Suprapubic skin (tissue), 4 donors: ENCODE measurements around the gene MFSD11. TPM values are rescaled to one million over a fixed set of nuclear protein-coding genes. Genes with fewer than 3 reads are reported as not detected.
"Not testable (repeated sequence)": the region's sequence is repeated elsewhere in the genome, so short reads cannot be mapped to it uniquely, and the experiment has no call there.

ENCODE experiments used
- DNase-seq, 2 donors: peaks; one replicate each; pipeline ENCODE4 v3.0.0-alpha.2; 2019; ENCODE audit warnings: low spot score in 2 of 2
- H3K27ac ChIP-seq: fragments of 200-600 bp; sonication (generic); one replicate; pipeline ENCODE4 v1.5.1; 2019
- H3K27me3 ChIP-seq: fragments of 200-600 bp; sonication (generic); one replicate; pipeline ENCODE4 v1.5.1; 2019
- H3K36me3 ChIP-seq: fragments of 200-600 bp; sonication (generic); one replicate; pipeline ENCODE4 v1.5.1; 2019
- H3K4me1 ChIP-seq: fragments of 200-600 bp; sonication (generic); one replicate; pipeline ENCODE4 v1.5.1; 2019
- H3K4me3 ChIP-seq: fragments of 200-600 bp; sonication (generic); one replicate; pipeline ENCODE4 v1.5.1; 2019; ENCODE audit warnings: mild to moderate bottlenecking
- H3K9me3 ChIP-seq: fragments of 200-600 bp; sonication (generic); one replicate; pipeline ENCODE4 v1.5.1; 2019
- EP300 ChIP-seq: sonication (generic); formaldehyde crosslinking; IDR thresholded peaks from one replicate; pipeline ENCODE4 v1.6.1; 2017; ENCODE audit warnings: antibody characterized with exemption
- POLR2A ChIP-seq, 2 donors: fragments of 450-650 bp; IDR thresholded peaks; one replicate each; pipeline ENCODE4 v1.6.1; 2017; ENCODE audit warnings: antibody characterized with exemption in 2 of 2, mild to moderate bottlenecking in 2 of 2, moderate library complexity in 2 of 2
- POLR2AphosphoS5 ChIP-seq, 3 donors: sonication (generic); formaldehyde crosslinking; IDR thresholded peaks; one replicate each; pipeline ENCODE4 v1.6.1; 2017; ENCODE audit warnings: antibody characterized with exemption in 3 of 3
- WGBS: methylation state at CpG from one replicate; pipeline ENCODE4 v1.1.5; 2018; 5-methylcytosine and 5-hydroxymethylcytosine counted together
- total RNA-seq, 4 donors: library from RNA; depleted of rRNA; stranded (reverse); fragments of >200 nt; gene quantifications; one replicate each; pipeline ENCODE4 v1.1.0, GENCODE V29; 2016
- TF ChIP-seq, protein P1 (sequence below), 2 donors: fragments of 200-600 bp in 1 of 2; fragments of 450-650 bp in 1 of 2; sonication (generic) in 1 of 2; IDR thresholded peaks; one replicate each; pipeline ENCODE4 v1.5.1; 2016 to 2019; ENCODE audit warnings: antibody characterized with exemption in 2 of 2, mild to moderate bottlenecking in 1 of 2, moderate library complexity in 1 of 2

MFSD11 gene
- total RNA-seq, 4 donors from 2014 or later, result 31.5 to 78.8 (median 37.2) TPM

DNA sequence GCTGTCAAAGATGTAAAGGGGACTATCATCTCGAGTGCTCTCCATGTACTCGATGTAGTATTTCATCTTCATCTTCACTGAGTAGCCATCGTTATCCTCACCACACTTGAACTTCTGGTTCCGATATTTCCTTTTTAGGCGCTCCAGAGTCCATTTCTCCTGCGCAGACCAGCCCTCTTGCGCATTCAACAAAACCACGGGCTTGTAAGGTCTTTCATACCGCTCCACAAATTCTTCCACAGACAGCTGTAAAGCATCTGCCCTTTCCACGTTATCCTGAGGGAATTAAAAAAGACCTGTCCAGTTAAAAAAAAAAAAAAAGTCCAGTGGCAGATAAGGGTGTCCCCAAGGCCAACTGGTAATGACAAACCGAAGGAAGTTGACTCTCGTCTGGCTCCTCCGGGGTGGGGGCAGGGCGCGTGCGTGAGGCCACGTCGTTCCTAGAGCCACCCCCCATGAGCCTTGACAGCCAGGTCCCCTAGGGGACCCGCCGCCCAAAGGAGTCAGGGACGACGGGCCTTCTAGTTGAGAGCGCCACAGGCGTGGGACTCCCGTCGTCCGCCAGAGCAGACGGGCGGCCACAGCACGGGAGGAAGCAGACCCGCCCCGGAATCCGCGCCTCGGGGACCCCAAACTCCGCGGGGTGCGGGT, 12.2 kb upstream of the MFSD11 start:
- Histone ChIP-seq H3K27me3 (no peaks in the 10 kb centered on the region), H3K9me3 (no peaks in the 10 kb centered on the region), H3K4me1 (peaks cover 49% of the 10 kb centered on the region), H3K36me3 (peaks cover 40% of the 10 kb centered on the region), H3K27ac (peak overlapping the region; percentile 97), H3K4me3 (peak overlapping the region; percentile 83)
- TF ChIP-seq POLR2AphosphoS5 (IDR thresholded peaks at IDR 0.05) (no peak), EP300 (no peak), POLR2A (IDR thresholded peaks at IDR 0.05) (no peak)
- TF ChIP-seq, protein P1, sequence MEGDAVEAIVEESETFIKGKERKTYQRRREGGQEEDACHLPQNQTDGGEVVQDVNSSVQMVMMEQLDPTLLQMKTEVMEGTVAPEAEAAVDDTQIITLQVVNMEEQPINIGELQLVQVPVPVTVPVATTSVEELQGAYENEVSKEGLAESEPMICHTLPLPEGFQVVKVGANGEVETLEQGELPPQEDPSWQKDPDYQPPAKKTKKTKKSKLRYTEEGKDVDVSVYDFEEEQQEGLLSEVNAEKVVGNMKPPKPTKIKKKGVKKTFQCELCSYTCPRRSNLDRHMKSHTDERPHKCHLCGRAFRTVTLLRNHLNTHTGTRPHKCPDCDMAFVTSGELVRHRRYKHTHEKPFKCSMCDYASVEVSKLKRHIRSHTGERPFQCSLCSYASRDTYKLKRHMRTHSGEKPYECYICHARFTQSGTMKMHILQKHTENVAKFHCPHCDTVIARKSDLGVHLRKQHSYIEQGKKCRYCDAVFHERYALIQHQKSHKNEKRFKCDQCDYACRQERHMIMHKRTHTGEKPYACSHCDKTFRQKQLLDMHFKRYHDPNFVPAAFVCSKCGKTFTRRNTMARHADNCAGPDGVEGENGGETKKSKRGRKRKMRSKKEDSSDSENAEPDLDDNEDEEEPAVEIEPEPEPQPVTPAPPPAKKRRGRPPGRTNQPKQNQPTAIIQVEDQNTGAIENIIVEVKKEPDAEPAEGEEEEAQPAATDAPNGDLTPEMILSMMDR (IDR thresholded peaks at IDR 0.05), result no peak
- DNase-seq, result peak; percentile 81 to 87
- 3% methylated on average over 32 of the region's 38 CpGs for WGBS

DNA sequence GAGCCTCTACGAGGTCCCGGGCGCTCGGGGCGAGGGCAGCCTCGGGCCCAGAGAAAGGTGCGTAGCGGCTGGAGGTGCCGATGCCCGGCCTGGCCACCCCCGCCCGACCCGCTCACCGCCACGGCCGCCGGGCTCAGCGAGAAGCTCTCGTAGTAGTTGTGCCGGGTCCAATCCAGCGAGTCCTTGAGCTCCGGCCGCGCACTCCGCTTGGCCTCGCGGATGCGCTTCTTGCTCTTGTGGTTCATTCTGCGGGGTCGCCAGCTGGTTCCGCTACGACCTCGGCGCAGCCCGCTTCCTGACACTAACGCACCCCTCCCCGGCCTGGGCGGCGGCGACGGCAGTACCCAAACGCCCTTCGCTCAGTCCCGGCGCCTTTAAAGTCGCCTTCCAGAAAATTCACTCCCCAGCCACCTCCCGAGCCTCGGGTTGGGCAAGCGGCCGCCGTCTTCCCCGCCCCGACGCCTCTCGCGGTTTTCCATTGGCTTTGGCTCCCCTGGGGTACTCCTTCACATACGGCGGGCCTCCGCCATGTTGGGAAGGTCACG, 11.6 kb upstream of the MFSD11 start, which contains the start of gene JMJD6:
Gene JMJD6, minus strand, starts transcription at position 376 of the 545 bp plus-strand sequence. Its CDS starts 131 bp downstream, at position 245.
- under 1% methylated on average over 33 of the region's 60 CpGs for WGBS
- DNase-seq, result peak; percentile 97 to 98
- Histone ChIP-seq H3K4me3 (peak within 1 kb of the TSS; percentile 83), H3K9me3 (no peaks in the 10 kb centered on the region), H3K36me3 (peaks cover 37% of the 10 kb centered on the region), H3K27me3 (no peaks in the 10 kb centered on the region), H3K27ac (peak within 1 kb of the TSS; percentile 97), H3K4me1 (peaks cover 54% of the 10 kb centered on the region)
- peak; percentile 73 for TF ChIP-seq POLR2A (IDR thresholded peaks at IDR 0.05)
- peak; percentile 22 for TF ChIP-seq EP300
- TF ChIP-seq, protein P1 (IDR thresholded peaks at IDR 0.05), result no peak
- TF ChIP-seq POLR2AphosphoS5 (IDR thresholded peaks at IDR 0.05), result peak; percentile 4 to 80 (median 79)

DNA sequence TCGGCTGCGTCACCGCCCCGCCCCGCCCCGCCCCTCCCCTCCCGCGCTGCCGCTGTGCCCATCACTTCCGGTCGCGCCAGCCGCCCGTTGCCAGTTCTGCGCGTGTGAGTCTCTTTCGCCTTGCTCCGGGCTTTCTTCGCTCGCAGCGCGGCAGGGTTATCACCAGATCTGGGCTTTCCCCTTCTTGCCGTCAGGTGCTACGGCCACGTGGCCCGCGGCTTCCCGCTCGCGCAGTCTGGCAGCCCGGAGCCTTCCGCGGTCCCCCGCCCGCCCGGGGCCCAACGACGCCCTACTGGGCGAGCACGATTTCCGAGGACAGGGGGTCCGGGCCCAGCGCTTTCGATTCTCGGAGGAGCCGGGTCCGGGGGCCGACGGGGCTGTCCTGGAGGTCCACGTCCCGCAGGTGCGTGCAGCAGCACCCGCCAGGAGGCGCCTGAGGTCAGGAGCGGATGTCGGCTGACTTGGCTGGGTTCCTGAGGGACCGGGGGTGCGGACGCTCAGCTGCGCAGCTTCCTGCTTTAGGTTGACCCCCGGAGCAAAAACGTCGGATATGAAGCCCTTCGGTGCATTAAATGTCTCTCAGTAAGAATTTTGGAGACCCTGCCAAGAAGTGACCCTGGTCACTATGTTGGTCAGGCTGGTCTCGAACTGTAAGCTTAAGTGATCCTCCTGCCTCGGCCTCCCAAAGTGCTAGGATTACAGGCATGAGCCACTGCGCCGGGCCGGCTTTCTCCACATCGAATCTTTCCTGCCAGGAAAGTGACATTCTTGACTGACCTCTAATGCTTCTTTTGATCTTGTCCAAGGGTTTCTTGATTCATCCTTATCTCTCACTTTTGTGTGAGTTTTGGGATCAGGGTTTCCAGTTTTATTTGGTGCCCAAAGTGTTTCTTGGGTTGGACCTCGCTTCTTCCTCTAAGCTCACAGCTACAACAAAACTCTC, 10.9 kb upstream of the MFSD11 start, which contains the start of gene METTL23:
Gene METTL23, plus strand, starts transcription at position 64 of the 943 bp plus-strand sequence. CDS start 2,872 bp downstream, outside the sequence.
- Histone ChIP-seq H3K4me3 (peak within 1 kb of the TSS; percentile 83), H3K27me3 (no peaks in the 10 kb centered on the region), H3K4me1 (peaks cover 59% of the 10 kb centered on the region), H3K9me3 (no peaks in the 10 kb centered on the region), H3K27ac (peak within 1 kb of the TSS; percentile 97), H3K36me3 (peaks cover 36% of the 10 kb centered on the region)
- 1% methylated on average over 50 of the region's 71 CpGs for WGBS
- no peak for TF ChIP-seq EP300
- TF ChIP-seq, protein P1 (IDR thresholded peaks at IDR 0.05), result peak; percentile 44 to 67
- TF ChIP-seq POLR2A (IDR thresholded peaks at IDR 0.05), result no peak
- peak; percentile 8 to 28 (median 12) for TF ChIP-seq POLR2AphosphoS5 (IDR thresholded peaks at IDR 0.05)
- DNase-seq, result peak; percentile 92 to 93

DNA sequence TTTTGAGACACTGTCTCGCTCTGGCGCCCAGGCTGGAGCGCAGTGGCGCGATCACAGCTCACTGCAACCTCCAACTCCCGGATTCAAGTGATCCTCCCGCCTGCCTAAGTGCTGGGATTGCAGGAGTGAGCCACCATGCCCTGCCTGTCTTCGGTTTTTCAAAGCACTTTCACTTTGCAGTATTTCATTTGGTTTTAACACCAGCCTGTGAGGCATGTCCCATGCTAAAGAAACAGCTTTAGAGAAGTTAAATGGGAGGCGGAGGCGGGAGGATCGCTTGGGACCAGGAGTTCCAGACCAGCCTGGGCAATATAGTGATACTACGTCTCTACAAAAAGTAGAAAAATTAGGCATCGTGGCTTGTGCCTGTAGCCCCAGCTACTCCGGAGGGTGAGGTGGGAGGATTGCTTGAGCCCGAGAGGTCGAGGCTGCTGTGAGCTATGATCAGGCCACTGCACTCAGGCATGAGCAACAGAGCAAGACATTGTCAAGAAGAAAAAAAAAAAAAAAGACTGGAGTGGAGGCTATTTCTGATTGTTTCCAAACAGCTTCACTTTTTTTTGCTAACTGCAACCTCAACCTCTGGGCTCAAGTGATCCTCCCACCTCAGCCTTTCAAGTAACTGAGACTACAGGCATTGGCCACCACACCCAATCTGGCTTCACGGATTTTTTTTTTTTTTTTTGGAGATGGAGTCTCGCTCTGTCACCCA, 10.0 kb upstream of the MFSD11 start:
- peak overlapping the region; percentile 97 for H3K27ac ChIP-seq
- WGBS, result 37% methylated on average over 18 of the region's 18 CpGs
- peaks cover 37% of the 10 kb centered on the region for H3K36me3 ChIP-seq
- no peak for TF ChIP-seq EP300
- TF ChIP-seq POLR2AphosphoS5 (IDR thresholded peaks at IDR 0.05), result no peak
- TF ChIP-seq POLR2A (IDR thresholded peaks at IDR 0.05), result no peak
- TF ChIP-seq, protein P1 (IDR thresholded peaks at IDR 0.05), result no peak
- no peaks in the 10 kb centered on the region for H3K9me3 ChIP-seq
- H3K27me3 ChIP-seq, result no peaks in the 10 kb centered on the region
- peak overlapping the region; percentile 83 for H3K4me3 ChIP-seq
- DNase-seq, result peak in 1 of 2 donors; percentile 66
- peaks cover 65% of the 10 kb centered on the region for H3K4me1 ChIP-seq

DNA sequence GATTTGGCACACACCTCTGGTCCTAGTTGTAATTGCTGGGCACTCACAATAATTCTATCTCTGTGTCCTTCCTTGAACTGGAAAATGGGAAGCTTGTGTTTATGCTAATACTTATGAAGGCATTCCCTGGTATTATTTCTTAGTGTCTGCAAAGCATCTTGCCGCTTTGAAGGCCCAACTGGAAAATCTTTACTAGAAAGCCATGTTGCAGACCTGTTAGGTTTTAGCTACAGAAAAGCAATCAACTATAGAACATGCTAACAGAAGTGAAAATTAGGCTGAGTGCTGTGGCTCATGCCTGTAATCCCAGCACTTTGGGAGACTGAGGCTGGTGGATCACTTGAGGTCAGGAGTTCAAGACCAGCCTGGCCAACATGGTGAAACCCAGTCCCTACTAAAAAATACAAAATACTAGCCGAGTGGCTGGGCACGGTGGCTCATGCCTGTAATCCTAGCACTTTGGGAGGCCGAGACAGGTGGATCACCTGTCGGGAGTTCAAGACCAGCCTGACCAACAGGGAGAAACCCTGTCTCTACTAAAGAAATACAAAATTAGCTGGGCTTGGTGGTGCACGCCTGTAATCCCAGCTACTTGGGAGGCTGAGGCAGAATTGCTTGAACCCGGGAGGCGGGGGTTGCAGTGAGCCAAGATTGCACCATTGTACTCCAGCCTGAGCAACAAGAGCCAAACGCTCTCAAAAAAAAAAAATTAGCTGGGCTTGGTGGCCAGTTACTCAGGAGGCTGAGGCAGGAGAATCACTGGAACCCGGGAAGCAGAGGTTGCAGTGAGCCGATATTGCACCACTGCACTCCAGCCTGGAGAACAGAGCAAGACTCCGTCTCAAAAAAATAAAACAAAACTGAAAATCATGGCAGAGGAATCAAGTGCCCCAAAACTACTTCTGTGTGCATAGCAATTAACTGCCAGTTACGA, 5.9 kb upstream of the MFSD11 start:
- WGBS, result 84% methylated on average over 13 of the region's 13 CpGs
- Histone ChIP-seq H3K36me3 (peaks cover 44% of the 10 kb centered on the region), H3K4me1 (peaks cover 74% of the 10 kb centered on the region)
- H3K9me3 ChIP-seq, H3K4me3 ChIP-seq, H3K27ac ChIP-seq, H3K27me3 ChIP-seq, DNase-seq: not testable (repeated sequence)
